Measurements from ENCODE around the gene CXADR. TPM values are rescaled to one million over a fixed set of nuclear protein-coding genes. Genes with fewer than 3 reads are reported as not detected.

CXADR gene
- under 1 TPM in 1 of 2 donors, not detected in 1; 0.28 TPM for total RNA-seq

- Histone ChIP-seq H3K4me3 (peak within 1 kb of the TSS; percentile 82), H3K27ac (no peak within 1 kb of the TSS), H3K4me1 (ENCODE audit: control insufficient read depth in 1 of 2, low read depth in 2 of 2) (peaks cover 8 to 14% of the 10 kb centered on the region in 2 donors), H3K27me3 (replicated peaks; ENCODE audit: insufficient read depth) (no peaks in the 10 kb centered on the region), H3K36me3 (no peaks in the 10 kb centered on the region), H3K9me3 (no peaks in the 10 kb centered on the region)
- DNase-seq (ENCODE audit: low spot score) (no peak), ATAC-seq (ENCODE audit: insufficient number of reproducible peaks, low FRiP score, low read depth) (no peak)
- peak; percentile 22 for TF ChIP-seq CTCF (IDR thresholded peaks at IDR 0.05)
Measured at GRCh38 chr21:17512253-17513213, at the start of gene CXADR. CXADR (plus strand) TSS chr21:17513043; CDS start chr21:17513130, 87 bp downstream.

- Histone ChIP-seq H3K9me3 (no peaks in the 10 kb centered on the region), H3K36me3 (no peaks in the 10 kb centered on the region), H3K4me3 (no peak overlapping the region), H3K4me1 (ENCODE audit: control insufficient read depth in 1 of 2, low read depth in 2 of 2) (peaks cover 3 to 6% of the 10 kb centered on the region in 2 donors), H3K27me3 (replicated peaks; ENCODE audit: insufficient read depth) (no peaks in the 10 kb centered on the region), H3K27ac (no peak overlapping the region)
- ATAC-seq (ENCODE audit: insufficient number of reproducible peaks, low FRiP score, low read depth) (no peak), DNase-seq (ENCODE audit: low spot score) (no peak)
- no peak for TF ChIP-seq CTCF (IDR thresholded peaks at IDR 0.05)
Measured at GRCh38 chr21:17466166-17466565, 46.7 kb upstream of the CXADR start.

- DNase-seq (ENCODE audit: low spot score) = no peak
- no peaks in the 10 kb centered on the region for H3K9me3 ChIP-seq
- peak overlapping the region; percentile 44 for H3K4me3 ChIP-seq
- no peaks in the 10 kb centered on the region for H3K36me3 ChIP-seq
- H3K4me1 ChIP-seq (ENCODE audit: control insufficient read depth in 1 of 2, low read depth in 2 of 2) = peaks cover 0 to 3% of the 10 kb centered on the region in 2 donors
- no peak for TF ChIP-seq CTCF (IDR thresholded peaks at IDR 0.05)
- no peak overlapping the region for H3K27ac ChIP-seq
- no peaks in the 10 kb centered on the region for H3K27me3 ChIP-seq (replicated peaks; ENCODE audit: insufficient read depth)
- ATAC-seq (ENCODE audit: insufficient number of reproducible peaks, low FRiP score, low read depth) = no peak
Measured at GRCh38 chr21:17467392-17467791, 45.5 kb upstream of the CXADR start.

GRCh38 chr21:17467829-17468228 is 45.0 kb upstream of the CXADR start:
- no peak for TF ChIP-seq CTCF (IDR thresholded peaks at IDR 0.05)
- Histone ChIP-seq H3K9me3 (no peaks in the 10 kb centered on the region), H3K4me1 (ENCODE audit: control insufficient read depth in 1 of 2, low read depth in 2 of 2) (peaks cover 0 to 3% of the 10 kb centered on the region in 2 donors), H3K27ac (no peak overlapping the region), H3K27me3 (replicated peaks; ENCODE audit: insufficient read depth) (no peaks in the 10 kb centered on the region), H3K36me3 (no peaks in the 10 kb centered on the region), H3K4me3 (peak overlapping the region; percentile 44)
- ATAC-seq (ENCODE audit: insufficient number of reproducible peaks, low FRiP score, low read depth) = no peak
- no peak for DNase-seq (ENCODE audit: low spot score)

- H3K36me3 ChIP-seq = no peaks in the 10 kb centered on the region
- no peak for TF ChIP-seq CTCF (IDR thresholded peaks at IDR 0.05)
- no peaks in the 10 kb centered on the region for H3K27me3 ChIP-seq (replicated peaks; ENCODE audit: insufficient read depth)
- no peak overlapping the region for H3K4me3 ChIP-seq
- H3K9me3 ChIP-seq = no peaks in the 10 kb centered on the region
- ATAC-seq (ENCODE audit: insufficient number of reproducible peaks, low FRiP score, low read depth) (no peak), DNase-seq (ENCODE audit: low spot score) (no peak)
- peaks cover 0 to 3% of the 10 kb centered on the region in 2 donors for H3K4me1 ChIP-seq (ENCODE audit: control insufficient read depth in 1 of 2, low read depth in 2 of 2)
- no peak overlapping the region for H3K27ac ChIP-seq
Measured at GRCh38 chr21:17468698-17469097, 44.1 kb upstream of the CXADR start.

Measured in thoracic aorta (tissue), 2 donors.